Peyer's patch (tissue), 4 donors: ENCODE measurements around the gene DNAJB13.

Source experiments
- CTCF ChIP-seq, 6 experiments: fragments of 450-650 bp in 4 of 6; fragments of 200-600 bp in 2 of 6; sonication (generic) in 1 of 6; IDR thresholded peaks; one replicate each; pipeline ENCODE4 v1.5.1; 2017 to 2019; ENCODE audit warnings: antibody characterized with exemption in 6 of 6, mild to moderate bottlenecking in 3 of 6, moderate library complexity in 1 of 6
- POLR2A ChIP-seq, 2 donors: fragments of 450-650 bp; IDR thresholded peaks; one replicate each; pipeline ENCODE4 v1.5.1; 2017; ENCODE audit warnings: antibody characterized with exemption in 2 of 2, mild to moderate bottlenecking in 2 of 2, moderate library complexity in 2 of 2

- no peak for TF ChIP-seq POLR2A (IDR thresholded peaks at IDR 0.05)
- TF ChIP-seq CTCF (IDR thresholded peaks at IDR 0.05): no peak
These were observed 44.9 kb downstream of the DNAJB13 start for GRCh38 chr11:73995731-73996130.
